ENCODE results near the gene UBE2H.

DNA sequence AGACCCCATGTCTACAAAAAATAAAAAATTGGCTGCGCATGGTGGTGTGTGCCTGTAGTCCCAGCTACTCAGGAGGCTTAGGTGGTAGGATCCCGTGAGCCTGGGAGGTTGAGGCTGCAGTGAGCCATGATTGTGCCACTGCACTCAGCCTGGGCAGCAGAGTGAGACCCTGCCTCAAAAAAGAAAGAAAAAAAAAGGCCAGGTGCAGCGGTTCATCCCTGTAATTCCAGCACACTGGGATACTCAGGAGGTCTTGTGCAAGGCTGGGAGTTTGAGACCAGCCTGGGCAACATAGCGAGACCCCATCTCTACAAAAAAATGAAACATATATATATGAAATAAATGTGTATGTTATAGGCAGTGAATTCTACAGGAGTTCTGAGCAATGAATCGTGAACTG lies 44.5 kb upstream of the UBE2H start:
- TF ChIP-seq, protein P1, sequence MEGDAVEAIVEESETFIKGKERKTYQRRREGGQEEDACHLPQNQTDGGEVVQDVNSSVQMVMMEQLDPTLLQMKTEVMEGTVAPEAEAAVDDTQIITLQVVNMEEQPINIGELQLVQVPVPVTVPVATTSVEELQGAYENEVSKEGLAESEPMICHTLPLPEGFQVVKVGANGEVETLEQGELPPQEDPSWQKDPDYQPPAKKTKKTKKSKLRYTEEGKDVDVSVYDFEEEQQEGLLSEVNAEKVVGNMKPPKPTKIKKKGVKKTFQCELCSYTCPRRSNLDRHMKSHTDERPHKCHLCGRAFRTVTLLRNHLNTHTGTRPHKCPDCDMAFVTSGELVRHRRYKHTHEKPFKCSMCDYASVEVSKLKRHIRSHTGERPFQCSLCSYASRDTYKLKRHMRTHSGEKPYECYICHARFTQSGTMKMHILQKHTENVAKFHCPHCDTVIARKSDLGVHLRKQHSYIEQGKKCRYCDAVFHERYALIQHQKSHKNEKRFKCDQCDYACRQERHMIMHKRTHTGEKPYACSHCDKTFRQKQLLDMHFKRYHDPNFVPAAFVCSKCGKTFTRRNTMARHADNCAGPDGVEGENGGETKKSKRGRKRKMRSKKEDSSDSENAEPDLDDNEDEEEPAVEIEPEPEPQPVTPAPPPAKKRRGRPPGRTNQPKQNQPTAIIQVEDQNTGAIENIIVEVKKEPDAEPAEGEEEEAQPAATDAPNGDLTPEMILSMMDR (IDR thresholded peaks at IDR 0.05; ENCODE audit: low read depth, low read length) = no peak
- TF ChIP-seq EZH2phosphoT487 (IDR thresholded peaks at IDR 0.05; ENCODE audit: low read depth) = no peak
